Middle frontal gyrus (tissue), 1 donor: ENCODE results near the gene DECR2.
"Not testable (repeated sequence)": the region's sequence is repeated elsewhere in the genome, so short reads cannot be mapped to it uniquely, and the experiment has no call there.

Experiments used
- DNase-seq: peaks from one replicate; pipeline ENCODE4 v3.0.0-alpha.2; 2015; ENCODE audit warnings: low spot score; ENCODE audit errors: extremely low spot score

DECR2 gene

GRCh38 chr16:366476-366875 lies 35.2 kb upstream of the DECR2 start:
- DNase-seq: no peak

- DNase-seq: no peak
Measured at GRCh38 chr16:367333-367903, 34.3 kb upstream of the DECR2 start.

GRCh38 chr16:368388-369158 lies 33.1 kb upstream of the DECR2 start:
- DNase-seq: no peak

- no peak for DNase-seq
Measured at GRCh38 chr16:369275-369865, 32.3 kb upstream of the DECR2 start.

- DNase-seq: no peak
Measured at GRCh38 chr16:369866-370436, 31.7 kb upstream of the DECR2 start.

GRCh38 chr16:370443-370842 lies 31.2 kb upstream of the DECR2 start, which contains the start of gene MRPL28:
Gene MRPL28 (minus strand): TSS chr16:370538. CDS start chr16:370218, 320 bp downstream.
- DNase-seq: peak; percentile 92

GRCh38 chr16:370979-371514 lies 30.6 kb upstream of the DECR2 start:
- no peak for DNase-seq

GRCh38 chr16:371515-372301 lies 30.0 kb upstream of the DECR2 start:
- DNase-seq: no peak

GRCh38 chr16:372302-372983 lies 29.2 kb upstream of the DECR2 start:
- DNase-seq: no peak

- DNase-seq: no peak
Measured at GRCh38 chr16:373020-373598, 28.6 kb upstream of the DECR2 start.

GRCh38 chr16:373848-374615 lies 27.7 kb upstream of the DECR2 start:
- DNase-seq: no peak

GRCh38 chr16:374616-374926 lies 27.1 kb upstream of the DECR2 start:
- no peak for DNase-seq

GRCh38 chr16:375212-375611 lies 26.5 kb upstream of the DECR2 start:
- no peak for DNase-seq

- no peak for DNase-seq
Measured at GRCh38 chr16:375927-376816, 25.5 kb upstream of the DECR2 start.

- DNase-seq: no peak
Measured at GRCh38 chr16:376817-377418, 24.8 kb upstream of the DECR2 start.

GRCh38 chr16:377419-377951 lies 24.2 kb upstream of the DECR2 start:
- no peak for DNase-seq

- not testable (repeated sequence) for DNase-seq
Measured at GRCh38 chr16:378113-378820, 23.4 kb upstream of the DECR2 start.
